A549 (cell line): ENCODE data around the gene DUSP3. TPM values are rescaled to one million over a fixed set of nuclear protein-coding genes. Genes with fewer than 3 reads are reported as not detected.
A peak's percentile ranks its signal among the peaks of the same experiment; 100 is the strongest.

Experiments
- ATAC-seq, 2 experiments: fragments of 200-7000 bp in 1 of 2; fragments of >200 bp in 1 of 2; cut with Nextera tagmentation in 1 of 2; cut with Tn5 transposase in 1 of 2; 3 replicates each; pipeline versions ENCODE4 v1.8.0 to v1.9.1; 2018 to 2020; ENCODE audit warnings: mild to moderate bottlenecking in 1 of 2, moderate library complexity in 1 of 2
- CTCF ChIA-PET: fragments of 300-600 bp; sonication (Branson Sonifier 250); formaldehyde crosslinking; extraction: SDS; loops from one replicate; lab custom pipeline; 2021; ENCODE audit warnings: antibody characterized with exemption, inconsistent platforms; lab: Yijun Ruan, JAX
- POLR2A ChIA-PET: fragments of 350-600 bp; formaldehyde crosslinking; extraction: SDS; loops from one replicate; lab custom pipeline; 2021; ENCODE audit warnings: antibody characterized with exemption, inconsistent platforms; lab: Yijun Ruan, JAX
- DNase-seq, 2 experiments: peaks; one replicate each; pipeline versions ENCODE4 v3.0.0 to v3.0.0-alpha.2; 2011 to 2016; ENCODE audit warnings: low read depth in 1 of 2, low spot score in 1 of 2
- FAIRE-seq: peaks from 2 replicates; lab custom pipeline; 2011; peaks lifted over from hg19 to GRCh38; lab: Jason Lieb, UNC
- H3K27ac ChIP-seq, 2 experiments: fragments of >200 bp; sonication (Bioruptor Twin); formaldehyde crosslinking; 3 replicates each; pipeline ENCODE4 v1.5.1; 2016 to 2017
- H3K4me1 ChIP-seq: fragments of >200 bp; sonication (Bioruptor Twin); formaldehyde crosslinking; 3 replicates; pipeline ENCODE4 v1.6.1; 2016
- H3K4me2 ChIP-seq: fragments of >200 bp; sonication (Bioruptor Twin); formaldehyde crosslinking; 3 replicates; pipeline ENCODE4 v1.6.1; 2016
- H3K4me3 ChIP-seq: fragments of >200 bp; sonication (Bioruptor Twin); formaldehyde crosslinking; 3 replicates; pipeline ENCODE4 v1.5.1; 2016
- H3K9me3 ChIP-seq: fragments of >200 bp; sonication (Bioruptor Twin); formaldehyde crosslinking; 3 replicates; pipeline ENCODE4 v1.6.1; 2016
- BCL3 ChIP-seq: fragments of >200 bp; sonication (Bioruptor Twin); formaldehyde crosslinking; IDR thresholded peaks from 3 replicates; pipeline ENCODE4 v1.6.1; 2016
- BHLHE40 ChIP-seq: IDR thresholded peaks from 2 replicates; pipeline ENCODE4 v1.6.1; 2012; ENCODE audit warnings: low read depth, low read length, inconsistent platforms
- CEBPB ChIP-seq, 2 experiments: fragments of >200 bp in 1 of 2; sonication (Bioruptor Twin) in 1 of 2; formaldehyde crosslinking in 1 of 2; IDR thresholded peaks; 2 replicates each; pipeline ENCODE4 v1.6.1; 2012 to 2016
- CHD4 ChIP-seq: fragments of 200-600 bp; sonication (generic); IDR thresholded peaks from 2 replicates; pipeline ENCODE4 v1.6.1; 2016; ENCODE audit warnings: antibody characterized with exemption, mild to moderate bottlenecking, borderline replicate concordance
- CTCF ChIP-seq: fragments of >200 bp; sonication (Bioruptor Twin); formaldehyde crosslinking; IDR thresholded peaks from 3 replicates; pipeline ENCODE4 v1.5.1; 2016
- EP300 ChIP-seq, 2 experiments: fragments of >200 bp; sonication (Bioruptor Twin); formaldehyde crosslinking; IDR thresholded peaks; 2 replicates in 1 of 2; 3 replicates in 1 of 2; pipeline ENCODE4 v1.6.1; 2016 to 2017
- ESRRA ChIP-seq: fragments of 150-350 bp; IDR thresholded peaks from 2 replicates; pipeline ENCODE4 v1.6.1; 2014; ENCODE audit warnings: mild to moderate bottlenecking, low read length, borderline replicate concordance
- FOSB ChIP-seq: fragments of 250-450 bp; sonication (Bioruptor Pico); IDR thresholded peaks from 2 replicates; pipeline ENCODE4 v1.5.0; 2020; ENCODE audit warnings: mild to moderate bottlenecking, moderate library complexity
- HMGXB4 ChIP-seq: fragments of 250-450 bp; sonication (Bioruptor Pico); IDR thresholded peaks from 2 replicates; pipeline ENCODE4 v1.5.0; 2021; ENCODE audit warnings: mild to moderate bottlenecking, moderate library complexity, borderline replicate concordance
- HOXA7 ChIP-seq: fragments of 250-450 bp; sonication (Bioruptor Pico); IDR thresholded peaks from 2 replicates; pipeline ENCODE4 v1.5.0; 2020; ENCODE audit warnings: mild to moderate bottlenecking, moderate library complexity
- HOXB13 ChIP-seq: fragments of 250-450 bp; sonication (Bioruptor Pico); IDR thresholded peaks from 2 replicates; pipeline ENCODE4 v1.5.0; 2020; ENCODE audit warnings: low read depth, mild to moderate bottlenecking, moderate library complexity
- HOXB5 ChIP-seq: fragments of 250-450 bp; sonication (Bioruptor Pico); IDR thresholded peaks from 2 replicates; pipeline ENCODE4 v1.5.0; 2020; ENCODE audit warnings: mild to moderate bottlenecking, moderate library complexity
- JUNB ChIP-seq: fragments of >200 bp; sonication (Bioruptor Twin); formaldehyde crosslinking; IDR thresholded peaks from 2 replicates; pipeline ENCODE4 v1.6.1; 2016
- KDM5A ChIP-seq: fragments of 200-600 bp; sonication (generic); IDR thresholded peaks from 2 replicates; pipeline ENCODE4 v1.6.1; 2016; ENCODE audit warnings: antibody characterized with exemption, mild to moderate bottlenecking
- MAX ChIP-seq: IDR thresholded peaks from 2 replicates; pipeline ENCODE4 v1.6.1; 2012
- MYC ChIP-seq: IDR thresholded peaks from 2 replicates; pipeline ENCODE4 v1.6.1; 2012; ENCODE audit warnings: mild to moderate bottlenecking, inconsistent platforms, low read length, improper control_type of control experiment, borderline replicate concordance
- NFE2L2 ChIP-seq: fragments of 150-350 bp; conservative IDR thresholded peaks from 2 replicates; pipeline ENCODE4 v1.6.1; 2014; ENCODE audit warnings: low read length
- RAD21 ChIP-seq, 2 experiments: fragments of >200 bp in 1 of 2; sonication (Bioruptor Twin) in 1 of 2; formaldehyde crosslinking in 1 of 2; IDR thresholded peaks in 1 of 2; conservative IDR thresholded peaks in 1 of 2; 2 replicates in 1 of 2; 3 replicates in 1 of 2; pipeline ENCODE4 v1.6.1; 2012 to 2018; ENCODE audit warnings: inconsistent platforms in 1 of 2
- RARB ChIP-seq: fragments of 250-450 bp; sonication (Bioruptor Pico); IDR thresholded peaks from 2 replicates; pipeline ENCODE4 v1.8.0; 2021; ENCODE audit warnings: mild to moderate bottlenecking, moderate library complexity
- RCOR1 ChIP-seq: fragments of 150-350 bp; IDR thresholded peaks from 2 replicates; pipeline ENCODE4 v1.6.1; 2014; ENCODE audit warnings: antibody characterized with exemption, low read length, low read depth
- RNF2 ChIP-seq: fragments of 200-600 bp; sonication (generic); IDR thresholded peaks from 2 replicates; pipeline ENCODE4 v1.6.1; 2016; ENCODE audit warnings: low read depth, mild to moderate bottlenecking, antibody characterized with exemption, moderate library complexity, borderline replicate concordance
- SMC3 ChIP-seq: fragments of >200 bp; sonication (Bioruptor Twin); formaldehyde crosslinking; IDR thresholded peaks from 3 replicates; pipeline ENCODE4 v1.6.1; 2018; ENCODE audit warnings: inconsistent platforms
- SREBF2 ChIP-seq: fragments of 450-650 bp; IDR thresholded peaks from 2 replicates; pipeline ENCODE4 v1.6.1; 2014; ENCODE audit warnings: mild to moderate bottlenecking, moderate library complexity
- USF2 ChIP-seq: fragments of 450-650 bp; IDR thresholded peaks from 2 replicates; pipeline ENCODE4 v1.6.1; 2014; ENCODE audit warnings: antibody characterized with exemption
- ZFP36 ChIP-seq: fragments of 450-650 bp; IDR thresholded peaks from 2 replicates; pipeline ENCODE4 v1.6.1; 2014; ENCODE audit warnings: borderline replicate concordance; ENCODE audit not compliant: partially characterized antibody
- ZSCAN20 ChIP-seq: fragments of 250-450 bp; sonication (Bioruptor Pico); IDR thresholded peaks from 2 replicates; pipeline ENCODE4 v1.8.0; 2022; ENCODE audit warnings: mild to moderate bottlenecking, moderate library complexity
- WGBS: methylation state at CpG from one replicate; pipeline ENCODE4 v1.1.6; 2017; ENCODE audit errors: missing lambda C conversion rate; 5-methylcytosine and 5-hydroxymethylcytosine counted together
- polyA plus RNA-seq, 4 experiments: library from polyadenylated mRNA; depleted of rRNA in 3 of 4; stranded (reverse); fragments of >200 nt; fragmentation: RNase III in 1 of 4; extraction: RNeasy Plus Mini Kit Qiagen cat#74134 plus additional on column Dnase treatment in 1 of 4; gene quantifications; 2 replicates in 3 of 4; 3 replicates in 1 of 4; pipeline ENCODE4 v1.2.3, GENCODE V29; 2011 to 2017

The DUSP3 gene
- polyA plus RNA-seq, 2 of the 4 experiments (the other 2 are of a cell fraction) = 60.0 to 62.2 TPM

GRCh38 chr17:43766413-43767052, 12.2 kb downstream of the DUSP3 start:
- ChIA-PET CTCF (interaction anchor here (0.6 to 13.9 kb wide), 68 partner anchors 9 to 952 kb away, joined by 3 to 220 read pairs (median 4); partner anchors contain the start of genes CD300LG, CFAP97D1, DUSP3 and SOST), POLR2A (interaction anchor here (0.6 to 2.9 kb wide), 5 partner anchors 12 to 303 kb away, joined by 3 to 11 read pairs (median 3); partner anchors contain the start of gene DUSP3)
- H3K4me3 ChIP-seq = no peak overlapping the region
- no peaks in the 10 kb centered on the region for H3K9me3 ChIP-seq
- 48% methylated on average over 7 of the region's 7 CpGs for WGBS
- peak; percentile 76 to 88 for DNase-seq
- H3K27ac ChIP-seq = no peak overlapping the region
- FAIRE-seq = peak; percentile 94
- no peak overlapping the region for H3K4me2 ChIP-seq
- no peak for TF ChIP-seq MYC
- TF ChIP-seq RAD21 (conservative IDR thresholded peaks at IDR 0.05 in 1 of 2, IDR thresholded peaks at IDR 0.05 in 1 of 2) = peak; percentile 35 to 64; a peak in 4 of 5 replicates
- TF ChIP-seq CTCF = peak; percentile 96
- peak; percentile 31; the same call in 1 of the 3 replicates for TF ChIP-seq SMC3
- TF ChIP-seq ESRRA = no peak
- peak; percentile 42 to 73; a peak in 4 of 6 replicates for ATAC-seq
- no peaks in the 10 kb centered on the region for H3K4me1 ChIP-seq

GRCh38 chr17:43760254-43760852, 18.4 kb downstream of the DUSP3 start:
- ChIA-PET CTCF (interaction anchor here (0.6 to 13.9 kb wide), 66 partner anchors 10 to 421 kb away, joined by 3 to 288 read pairs (median 4); partner anchors contain the start of genes CD300LG, CFAP97D1, DHX8 and DUSP3), POLR2A (interaction anchor here (1.7 to 2.4 kb wide), 2 partner anchors 65 to 67 kb away, joined by 5 to 6 read pairs; no protein-coding TSS in a partner anchor)
- FAIRE-seq = peak; percentile 100
- TF ChIP-seq CTCF (peak; percentile 100), RNF2 (no peak), MAX (peak; percentile 43; the same call in 1 of the 2 replicates), CEBPB (IDR thresholded peaks at IDR 0.05) (no peak; a peak in 1 of 4 replicates), KDM5A (no peak), SREBF2 (no peak), BCL3 (no peak), FOSB (no peak), MYC (no peak), HOXA7 (CRISPR knock-in tag) (no peak), RCOR1 (peak; percentile 68; the same call in 1 of the 2 replicates), ZFP36 (no peak), NFE2L2 (no peak), CHD4 (no peak), HOXB5 (CRISPR knock-in tag) (no peak), ZSCAN20 (CRISPR knock-in tag) (no peak), SMC3 (peak; percentile 100), BHLHE40 (no peak), RARB (CRISPR knock-in tag) (no peak), USF2 (no peak), JUNB (no peak), HOXB13 (CRISPR knock-in tag) (no peak), EP300 (IDR thresholded peaks at IDR 0.05) (no peak), HMGXB4 (CRISPR knock-in tag) (no peak)

More at GRCh38 chr17:43760254-43760852, 18.4 kb downstream of the DUSP3 start:
- Histone ChIP-seq H3K27ac (peak overlapping the region in 1 of 2 experiments; percentile 29; a peak in 1 of 6 replicates), H3K4me1 (peaks cover 12% of the 10 kb centered on the region), H3K4me2 (peak overlapping the region; percentile 25; the same call in 2 of the 3 replicates), H3K4me3 (no peak overlapping the region), H3K9me3 (no peaks in the 10 kb centered on the region)
- DNase-seq = peak; percentile 96 to 98
- peak; percentile 86 to 92 for ATAC-seq
- WGBS = 5% methylated on average over 10 of the region's 10 CpGs
